Body of pancreas (tissue), 4 donors: Measurements from ENCODE around the gene THRA. TPM values are rescaled to one million over a fixed set of nuclear protein-coding genes. Genes with fewer than 3 reads are reported as not detected.
A peak's percentile ranks its signal among the peaks of the same experiment; 100 is the strongest.

Experiments used
- ATAC-seq: fragments of 150-250 bp; one replicate; pipeline ENCODE4 v1.9.1; 2016
- DNase-seq, 4 donors: peaks; one replicate each; pipeline ENCODE4 v3.0.0-alpha.2; 2019
- H3K27ac ChIP-seq, 4 donors: fragments of 200-600 bp; sonication (generic); 1 replicate in 3 of 4; 2 replicates in 1 of 4; pipeline versions ENCODE4 v1.5.1 to v1.6.1; 2016 to 2019; ENCODE audit warnings: mild to moderate bottlenecking in 1 of 4, mixed read lengths in 1 of 4, moderate library complexity in 1 of 4
- H3K27me3 ChIP-seq, 2 donors: fragments of 200-600 bp; sonication (generic); one replicate each; pipeline ENCODE4 v1.6.0; 2016; ENCODE audit warnings: mild to moderate bottlenecking in 1 of 2
- H3K36me3 ChIP-seq, 2 donors: fragments of 200-600 bp; sonication (generic); replicated peaks in 1 of 2; 2 replicates each; pipeline ENCODE4 v1.5.1; 2016; ENCODE audit warnings: low read depth in 2 of 2; ENCODE audit not compliant: insufficient read depth in 1 of 2
- H3K4me1 ChIP-seq: fragments of 200-600 bp; sonication (generic); one replicate; pipeline ENCODE4 v1.6.0; 2016
- H3K4me3 ChIP-seq, 2 donors: fragments of 200-600 bp; sonication (generic); 1 replicate in 1 of 2; 2 replicates in 1 of 2; pipeline ENCODE4 v1.5.1; 2016 to 2019
- H3K9me3 ChIP-seq, 3 donors: fragments of 200-600 bp; sonication (generic); 1 replicate in 2 of 3; 2 replicates in 1 of 3; pipeline ENCODE4 v1.5.1; 2016
- POLR2A ChIP-seq, 3 donors: fragments of 450-650 bp; IDR thresholded peaks; one replicate each; pipeline ENCODE4 v1.6.1; 2016; ENCODE audit warnings: antibody characterized with exemption in 3 of 3, mild to moderate bottlenecking in 2 of 3
- WGBS, 2 donors: methylation state at CpG; one replicate each; pipeline ENCODE4 v1.1.5; 2017; 5-methylcytosine and 5-hydroxymethylcytosine counted together
- intact Hi-C: fragments of 100-400 bp; cut with DNase I; formaldehyde crosslinking; loops from one replicate; pipeline ENCODE4 v1.15.1; 2023
- total RNA-seq, 2 donors: library from RNA; depleted of rRNA; stranded (reverse); fragments of >200 nt; gene quantifications; one replicate each; pipeline ENCODE4 v1.1.0, GENCODE V29; 2016
- TF ChIP-seq, protein P1 (sequence below), 7 experiments: fragments of 450-650 bp in 4 of 7; fragments of 200-600 bp in 3 of 7; sonication (generic) in 3 of 7; IDR thresholded peaks; one replicate each; pipeline ENCODE4 v1.5.1; 2016 to 2019; ENCODE audit warnings: antibody characterized with exemption in 7 of 7

The THRA gene
- total RNA-seq, 2 donors from 2014 or later, result 37.9 to 61.6 TPM

DNA sequence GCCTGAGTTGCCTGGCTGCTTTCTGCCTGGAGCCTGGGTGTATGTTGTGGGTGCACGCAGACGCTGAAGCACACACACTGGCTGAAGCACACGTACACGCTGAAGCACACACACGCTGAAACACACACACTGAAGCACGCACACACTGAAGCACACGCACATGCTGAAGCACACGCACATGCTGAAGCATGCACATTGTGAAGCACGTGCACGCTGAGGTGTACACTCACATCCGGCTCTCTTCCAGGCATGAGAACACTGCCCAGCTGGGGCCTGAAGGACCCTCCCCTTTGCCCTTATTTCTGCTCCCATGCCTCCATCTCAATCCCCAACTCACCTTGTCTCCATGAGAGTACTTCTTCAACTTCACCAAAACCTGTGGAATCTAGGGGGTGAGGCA lies 31.1 kb upstream of the THRA start:
- peak overlapping the region; percentile 72 to 94 (median 76) for H3K27ac ChIP-seq
- H3K27me3 ChIP-seq, result no peaks in the 10 kb centered on the region
- DNase-seq (peak in 1 of 4 donors; percentile 63), ATAC-seq (no peak)
- H3K9me3 ChIP-seq, result no peaks in the 10 kb centered on the region
- H3K4me1 ChIP-seq, result peaks cover 60% of the 10 kb centered on the region
- intact Hi-C loops, result no loop called here
- no peak overlapping the region for H3K4me3 ChIP-seq
- TF ChIP-seq, protein P1, sequence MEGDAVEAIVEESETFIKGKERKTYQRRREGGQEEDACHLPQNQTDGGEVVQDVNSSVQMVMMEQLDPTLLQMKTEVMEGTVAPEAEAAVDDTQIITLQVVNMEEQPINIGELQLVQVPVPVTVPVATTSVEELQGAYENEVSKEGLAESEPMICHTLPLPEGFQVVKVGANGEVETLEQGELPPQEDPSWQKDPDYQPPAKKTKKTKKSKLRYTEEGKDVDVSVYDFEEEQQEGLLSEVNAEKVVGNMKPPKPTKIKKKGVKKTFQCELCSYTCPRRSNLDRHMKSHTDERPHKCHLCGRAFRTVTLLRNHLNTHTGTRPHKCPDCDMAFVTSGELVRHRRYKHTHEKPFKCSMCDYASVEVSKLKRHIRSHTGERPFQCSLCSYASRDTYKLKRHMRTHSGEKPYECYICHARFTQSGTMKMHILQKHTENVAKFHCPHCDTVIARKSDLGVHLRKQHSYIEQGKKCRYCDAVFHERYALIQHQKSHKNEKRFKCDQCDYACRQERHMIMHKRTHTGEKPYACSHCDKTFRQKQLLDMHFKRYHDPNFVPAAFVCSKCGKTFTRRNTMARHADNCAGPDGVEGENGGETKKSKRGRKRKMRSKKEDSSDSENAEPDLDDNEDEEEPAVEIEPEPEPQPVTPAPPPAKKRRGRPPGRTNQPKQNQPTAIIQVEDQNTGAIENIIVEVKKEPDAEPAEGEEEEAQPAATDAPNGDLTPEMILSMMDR (IDR thresholded peaks at IDR 0.05), result no peak
- no peak for TF ChIP-seq POLR2A (IDR thresholded peaks at IDR 0.05)
- WGBS, 2 donors, result 10 to 43% methylated on average over 2 to 11 of the region's 11 CpGs
- peaks cover 0 to 13% of the 10 kb centered on the region in 2 donors for H3K36me3 ChIP-seq

- Histone ChIP-seq H3K4me1 (peaks cover 54% of the 10 kb centered on the region), H3K27me3 (no peaks in the 10 kb centered on the region), H3K4me3 (no peak overlapping the region), H3K9me3 (no peaks in the 10 kb centered on the region), H3K27ac (peak overlapping the region; percentile 72 to 94 (median 82)), H3K36me3 (peaks cover 0 to 13% of the 10 kb centered on the region in 2 donors)
- WGBS, 2 donors, result 38 to 49% methylated on average over 8 to 23 of the region's 23 CpGs
- DNase-seq (peak; percentile 96 to 99 (median 98)), ATAC-seq (peak; percentile 92)
- intact Hi-C loops, result no loop called here
- peak in 2 of 3 donors; percentile 28 to 42 for TF ChIP-seq POLR2A (IDR thresholded peaks at IDR 0.05)
- TF ChIP-seq, protein P1 (IDR thresholded peaks at IDR 0.05), result peak in 1 of 7 experiments; percentile 5
Observed at GRCh38 chr17:40032322-40033320, 30.1 kb upstream of the THRA start.

- peak; percentile 62 for ATAC-seq
- Histone ChIP-seq H3K4me3 (no peak overlapping the region), H3K36me3 (peaks cover 0 to 11% of the 10 kb centered on the region in 2 donors), H3K27ac (peak overlapping the region; percentile 72 to 94 (median 82)), H3K27me3 (no peaks in the 10 kb centered on the region), H3K9me3 (no peaks in the 10 kb centered on the region), H3K4me1 (peaks cover 56% of the 10 kb centered on the region)
- TF ChIP-seq, protein P1 (IDR thresholded peaks at IDR 0.05), result no peak
- TF ChIP-seq POLR2A (IDR thresholded peaks at IDR 0.05), result no peak
- intact Hi-C loops, result no loop called here
- peak; percentile 66 to 79 (median 69) for DNase-seq
- WGBS, 2 donors, result 34 to 60% methylated on average over 8 of the region's 8 CpGs
Observed at GRCh38 chr17:40033339-40033738, 29.4 kb upstream of the THRA start.

- ATAC-seq, result no peak
- H3K9me3 ChIP-seq, result no peaks in the 10 kb centered on the region
- DNase-seq, result no peak
- H3K4me3 ChIP-seq, result no peak overlapping the region
- H3K4me1 ChIP-seq, result peaks cover 66% of the 10 kb centered on the region
- peak overlapping the region in 1 of 4 donors; percentile 94 for H3K27ac ChIP-seq
- WGBS, 2 donors, result 71 to 76% methylated on average over 7 to 8 of the region's 8 CpGs
- intact Hi-C loops, result no loop called here
- no peaks in the 10 kb centered on the region for H3K27me3 ChIP-seq
- peaks cover 0 to 3% of the 10 kb centered on the region in 2 donors for H3K36me3 ChIP-seq
- TF ChIP-seq POLR2A (IDR thresholded peaks at IDR 0.05), result no peak
- TF ChIP-seq, protein P1 (IDR thresholded peaks at IDR 0.05), result no peak
Observed at GRCh38 chr17:40034426-40035161, 28.2 kb upstream of the THRA start.
